ENCODE data around the gene GPR157.

Gene GPR157

GRCh38 chr1:9079988-9080704 lies 48.8 kb downstream of the GPR157 start:
- Histone ChIP-seq H3K9ac (ENCODE audit: low read depth, low read length) (no peak overlapping the region), H3K9me3 (ENCODE audit: control insufficient read depth, insufficient read depth, low read length) (no peaks in the 10 kb centered on the region), H3K4me1 (ENCODE audit: insufficient read depth, low read length) (peaks cover 14% of the 10 kb centered on the region), H3K36me3 (ENCODE audit: insufficient read depth, low read length) (no peaks in the 10 kb centered on the region)

- Histone ChIP-seq H3K9ac (ENCODE audit: low read depth, low read length) (no peak overlapping the region), H3K9me3 (ENCODE audit: control insufficient read depth, insufficient read depth, low read length) (no peaks in the 10 kb centered on the region), H3K4me1 (ENCODE audit: insufficient read depth, low read length) (peaks cover 14% of the 10 kb centered on the region), H3K36me3 (ENCODE audit: insufficient read depth, low read length) (no peaks in the 10 kb centered on the region)
Observed at GRCh38 chr1:9078752-9079500, 50.0 kb downstream of the GPR157 start.

GRCh38 chr1:9078015-9078751 lies 50.7 kb downstream of the GPR157 start:
- Histone ChIP-seq H3K4me1 (ENCODE audit: insufficient read depth, low read length) (peaks cover 14% of the 10 kb centered on the region), H3K9me3 (ENCODE audit: control insufficient read depth, insufficient read depth, low read length) (no peaks in the 10 kb centered on the region), H3K36me3 (ENCODE audit: insufficient read depth, low read length) (no peaks in the 10 kb centered on the region), H3K9ac (ENCODE audit: low read depth, low read length) (no peak overlapping the region)

DNA sequence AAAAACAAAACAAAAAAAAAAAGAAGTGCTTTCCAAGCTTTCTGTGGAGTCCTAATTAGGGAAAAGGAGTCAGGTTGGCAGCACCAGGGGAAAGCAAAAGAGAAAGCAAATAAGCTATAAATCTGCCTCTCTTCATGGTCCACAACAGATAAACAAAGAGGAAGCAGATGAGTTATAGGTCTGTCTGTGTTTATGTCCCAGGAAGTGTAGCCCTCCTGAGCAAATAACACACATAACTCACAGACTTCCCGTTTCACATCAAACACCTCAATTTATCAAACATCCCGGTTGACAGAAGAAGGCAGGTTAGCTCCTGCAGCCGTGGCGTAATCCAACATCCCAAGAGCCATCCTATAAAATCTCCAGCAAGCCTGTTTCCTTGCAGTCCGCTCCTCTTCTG lies 53.9 kb downstream of the GPR157 start:
- H3K9ac ChIP-seq (ENCODE audit: low read depth, low read length) = no peak overlapping the region

GRCh38 chr1:9073143-9073542 lies 55.8 kb downstream of the GPR157 start:
- H3K36me3 ChIP-seq (ENCODE audit: insufficient read depth, low read length) = no peaks in the 10 kb centered on the region
- H3K9me3 ChIP-seq (ENCODE audit: control insufficient read depth, insufficient read depth, low read length) = no peaks in the 10 kb centered on the region
- no peak overlapping the region for H3K9ac ChIP-seq (ENCODE audit: low read depth, low read length)
- H3K4me1 ChIP-seq (ENCODE audit: insufficient read depth, low read length) = peaks cover 9% of the 10 kb centered on the region

More for the DNA sequence above, 53.9 kb downstream of the GPR157 start:
- Histone ChIP-seq H3K9me3 (ENCODE audit: control insufficient read depth, insufficient read depth, low read length) (no peaks in the 10 kb centered on the region), H3K36me3 (ENCODE audit: insufficient read depth, low read length) (no peaks in the 10 kb centered on the region), H3K4me1 (ENCODE audit: insufficient read depth, low read length) (no peaks in the 10 kb centered on the region; the same call in 1 of the 2 replicates)

GRCh38 chr1:9071554-9072235 lies 57.2 kb downstream of the GPR157 start:
- Histone ChIP-seq H3K4me1 (ENCODE audit: insufficient read depth, low read length) (peaks cover 9% of the 10 kb centered on the region), H3K36me3 (ENCODE audit: insufficient read depth, low read length) (no peaks in the 10 kb centered on the region), H3K9me3 (ENCODE audit: control insufficient read depth, insufficient read depth, low read length) (no peaks in the 10 kb centered on the region), H3K9ac (ENCODE audit: low read depth, low read length) (no peak overlapping the region)

DNA sequence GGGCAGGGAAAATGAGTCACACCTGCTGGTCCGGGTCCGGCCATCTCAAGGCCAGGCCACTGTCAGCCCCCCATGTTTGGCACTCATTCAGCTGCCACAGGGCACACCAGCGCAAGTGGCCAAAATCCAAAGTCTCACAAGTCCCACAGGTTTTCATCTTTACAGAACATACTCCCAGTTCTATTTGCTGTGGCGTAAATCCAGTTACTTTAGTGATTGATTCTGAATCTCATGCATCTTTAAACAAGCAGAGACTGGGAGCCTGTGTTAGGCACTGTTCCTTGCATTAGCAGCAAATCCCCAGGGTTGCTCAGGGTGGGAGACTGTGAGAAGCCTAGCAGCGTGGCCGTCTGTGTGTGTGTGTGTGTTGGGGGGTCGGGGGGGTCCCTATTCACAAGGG lies 58.4 kb downstream of the GPR157 start:
- Histone ChIP-seq H3K36me3 (ENCODE audit: insufficient read depth, low read length) (no peaks in the 10 kb centered on the region), H3K9me3 (ENCODE audit: control insufficient read depth, insufficient read depth, low read length) (no peaks in the 10 kb centered on the region), H3K9ac (ENCODE audit: low read depth, low read length) (no peak overlapping the region), H3K4me1 (ENCODE audit: insufficient read depth, low read length) (peaks cover 9% of the 10 kb centered on the region)

DNA sequence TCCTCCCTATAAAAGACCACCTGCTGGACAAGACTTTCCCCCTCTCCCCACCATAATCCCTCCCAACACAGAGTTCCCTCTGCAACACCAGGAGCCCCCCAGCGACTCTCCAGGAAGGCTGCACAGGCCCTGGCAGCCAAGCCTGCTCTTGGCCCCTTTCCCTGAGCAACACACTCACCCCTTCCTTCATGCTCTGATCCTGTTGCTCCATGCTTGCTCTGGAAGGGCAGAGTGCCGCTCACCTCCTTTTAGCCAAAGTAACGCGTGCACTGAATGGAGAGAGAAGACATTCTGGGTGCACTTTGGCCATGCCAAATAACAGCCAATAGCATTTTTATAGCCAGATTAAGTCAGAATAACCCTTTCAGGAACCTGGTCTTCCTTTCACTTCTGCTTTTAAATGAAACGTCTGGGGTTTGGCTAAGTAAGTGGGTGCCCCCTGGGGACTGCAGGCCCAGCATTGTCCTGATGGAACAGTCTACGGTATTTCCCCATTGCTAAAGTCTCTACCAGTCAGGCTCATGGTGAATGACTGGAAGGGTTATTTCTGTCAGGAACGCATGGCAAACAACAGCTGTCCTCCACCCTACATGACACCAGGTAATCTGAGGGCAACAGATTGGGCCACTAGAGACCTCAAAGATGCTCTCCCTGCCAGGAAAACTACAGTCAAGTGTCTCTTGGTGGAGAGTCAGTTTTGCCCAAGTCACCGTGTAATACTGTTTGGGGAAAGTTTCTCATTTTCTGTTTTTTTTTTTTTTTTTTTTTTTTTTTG lies 59.4 kb downstream of the GPR157 start, which contains the start of gene SLC2A5:
Gene SLC2A5, minus strand, starts transcription at position 310 of the 775 bp plus-strand sequence. Its CDS starts 99 bp downstream, at position 211.
- H3K9ac ChIP-seq (ENCODE audit: low read depth, low read length) = no peak within 1 kb of the TSS
- no peaks in the 10 kb centered on the region for H3K36me3 ChIP-seq (ENCODE audit: insufficient read depth, low read length)
- peaks cover 9% of the 10 kb centered on the region for H3K4me1 ChIP-seq (ENCODE audit: insufficient read depth, low read length)
- H3K9me3 ChIP-seq (ENCODE audit: control insufficient read depth, insufficient read depth, low read length) = no peaks in the 10 kb centered on the region

DNA sequence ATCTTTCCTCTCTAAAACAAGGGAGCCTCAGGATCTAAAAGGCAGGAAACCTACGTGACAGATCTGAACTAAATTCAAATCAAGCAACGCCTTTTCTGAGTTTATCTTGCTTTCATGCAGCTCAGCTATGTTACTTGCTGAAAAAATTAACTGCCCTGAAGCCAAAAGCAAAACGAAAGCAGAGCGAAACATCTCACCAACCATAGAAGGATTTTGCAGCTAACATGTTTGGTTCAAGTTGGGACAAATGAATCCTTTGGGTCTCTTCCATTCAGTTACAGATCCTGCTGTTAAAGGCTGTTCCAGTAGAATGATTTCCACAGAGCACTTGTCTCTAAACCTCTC lies 59.9 kb downstream of the GPR157 start:
- Histone ChIP-seq H3K9me3 (ENCODE audit: control insufficient read depth, insufficient read depth, low read length) (no peaks in the 10 kb centered on the region), H3K4me1 (ENCODE audit: insufficient read depth, low read length) (peaks cover 9% of the 10 kb centered on the region), H3K36me3 (ENCODE audit: insufficient read depth, low read length) (no peaks in the 10 kb centered on the region), H3K9ac (ENCODE audit: low read depth, low read length) (no peak overlapping the region)

DNA sequence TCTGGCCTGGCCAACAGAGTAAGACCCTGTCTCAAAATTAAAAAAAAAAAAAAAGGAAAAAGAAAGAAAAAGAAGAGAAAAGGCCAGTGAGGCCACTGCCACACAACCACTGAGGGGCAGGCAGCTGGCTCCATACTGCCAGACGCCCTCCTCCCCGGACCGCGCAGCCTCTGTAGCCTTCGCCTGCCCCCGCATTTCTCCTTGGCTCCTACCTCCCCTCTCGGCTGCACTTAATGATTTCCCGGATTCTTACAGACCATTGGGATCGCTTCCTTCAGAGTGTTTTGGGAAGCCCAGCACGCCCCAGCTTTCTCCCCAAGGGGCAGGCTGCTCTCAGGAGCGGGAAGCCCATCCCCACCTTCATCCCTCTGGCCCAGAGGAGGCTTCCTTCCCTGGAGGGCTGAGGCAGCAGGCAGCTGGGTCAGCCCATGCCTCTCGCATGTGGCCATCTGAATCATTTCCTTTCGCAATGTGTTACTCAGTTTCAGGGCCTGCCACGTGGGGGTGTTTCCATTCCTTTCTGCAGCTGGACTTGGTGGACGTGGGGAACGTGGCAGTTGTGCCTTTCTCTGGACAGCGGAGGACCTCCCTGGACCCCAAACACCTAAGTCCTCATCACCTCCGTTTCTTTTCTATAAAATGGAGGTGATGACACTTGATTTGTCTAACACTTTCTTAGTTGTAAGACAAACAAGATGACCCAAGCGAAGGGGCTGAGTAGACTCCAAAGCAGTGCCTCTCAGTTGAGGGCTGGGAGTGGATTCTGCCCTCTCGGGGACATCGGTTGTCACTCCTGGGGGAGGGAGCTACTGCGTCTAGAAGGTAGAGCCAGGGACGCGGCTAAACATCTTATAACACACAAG lies 61.7 kb downstream of the GPR157 start:
- Histone ChIP-seq H3K36me3 (ENCODE audit: insufficient read depth, low read length) (no peaks in the 10 kb centered on the region), H3K9ac (ENCODE audit: low read depth, low read length) (no peak overlapping the region), H3K4me1 (ENCODE audit: insufficient read depth, low read length) (peaks cover 9% of the 10 kb centered on the region), H3K9me3 (ENCODE audit: control insufficient read depth, insufficient read depth, low read length) (no peaks in the 10 kb centered on the region)

- H3K4me1 ChIP-seq (ENCODE audit: insufficient read depth, low read length) = peaks cover 9% of the 10 kb centered on the region
- no peaks in the 10 kb centered on the region for H3K9me3 ChIP-seq (ENCODE audit: control insufficient read depth, insufficient read depth, low read length)
- H3K36me3 ChIP-seq (ENCODE audit: insufficient read depth, low read length) = no peaks in the 10 kb centered on the region
- H3K9ac ChIP-seq (ENCODE audit: low read depth, low read length) = no peak overlapping the region
Observed at GRCh38 chr1:9065213-9065751, 63.6 kb downstream of the GPR157 start.

- H3K4me1 ChIP-seq (ENCODE audit: insufficient read depth, low read length) = no peaks in the 10 kb centered on the region; the same call in 1 of the 2 replicates
- no peaks in the 10 kb centered on the region for H3K36me3 ChIP-seq (ENCODE audit: insufficient read depth, low read length)
- H3K9ac ChIP-seq (ENCODE audit: low read depth, low read length) = no peak overlapping the region
- no peaks in the 10 kb centered on the region for H3K9me3 ChIP-seq (ENCODE audit: control insufficient read depth, insufficient read depth, low read length)
Observed at GRCh38 chr1:9062846-9063245, 66.1 kb downstream of the GPR157 start.

DNA sequence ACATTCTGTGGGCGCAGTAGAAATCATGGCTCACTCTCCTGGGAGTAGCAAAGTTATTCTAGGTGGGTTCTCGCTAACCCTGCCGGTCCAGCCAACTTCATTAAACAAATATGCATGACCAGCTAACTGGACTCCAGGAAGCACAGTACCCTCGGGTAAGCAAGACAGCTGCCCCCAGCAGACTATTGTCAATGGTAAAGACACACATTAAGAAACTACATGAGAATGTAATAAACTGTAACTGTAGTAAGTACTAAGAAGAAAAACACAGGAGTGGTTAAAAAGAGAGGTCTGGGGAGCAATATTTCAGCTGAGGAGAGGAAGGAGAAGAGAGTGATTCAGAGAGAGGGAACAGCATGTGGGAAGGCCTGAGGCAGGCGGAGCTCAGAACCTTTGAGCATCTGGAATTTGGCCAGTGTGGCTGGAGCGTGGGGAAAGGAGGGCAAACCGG lies 66.9 kb downstream of the GPR157 start:
- no peak overlapping the region for H3K9ac ChIP-seq (ENCODE audit: low read depth, low read length)
- no peaks in the 10 kb centered on the region; the same call in 1 of the 2 replicates for H3K4me1 ChIP-seq (ENCODE audit: insufficient read depth, low read length)

More for the DNA sequence above, 66.9 kb downstream of the GPR157 start:
- H3K9me3 ChIP-seq (ENCODE audit: control insufficient read depth, insufficient read depth, low read length) = no peaks in the 10 kb centered on the region
- no peaks in the 10 kb centered on the region for H3K36me3 ChIP-seq (ENCODE audit: insufficient read depth, low read length)

Measured in ES-I3 (cell line).